ENCODE results near the gene RARRES1.

The RARRES1 gene, protein sequence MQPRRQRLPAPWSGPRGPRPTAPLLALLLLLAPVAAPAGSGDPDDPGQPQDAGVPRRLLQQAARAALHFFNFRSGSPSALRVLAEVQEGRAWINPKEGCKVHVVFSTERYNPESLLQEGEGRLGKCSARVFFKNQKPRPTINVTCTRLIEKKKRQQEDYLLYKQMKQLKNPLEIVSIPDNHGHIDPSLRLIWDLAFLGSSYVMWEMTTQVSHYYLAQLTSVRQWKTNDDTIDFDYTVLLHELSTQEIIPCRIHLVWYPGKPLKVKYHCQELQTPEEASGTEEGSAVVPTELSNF

DNA sequence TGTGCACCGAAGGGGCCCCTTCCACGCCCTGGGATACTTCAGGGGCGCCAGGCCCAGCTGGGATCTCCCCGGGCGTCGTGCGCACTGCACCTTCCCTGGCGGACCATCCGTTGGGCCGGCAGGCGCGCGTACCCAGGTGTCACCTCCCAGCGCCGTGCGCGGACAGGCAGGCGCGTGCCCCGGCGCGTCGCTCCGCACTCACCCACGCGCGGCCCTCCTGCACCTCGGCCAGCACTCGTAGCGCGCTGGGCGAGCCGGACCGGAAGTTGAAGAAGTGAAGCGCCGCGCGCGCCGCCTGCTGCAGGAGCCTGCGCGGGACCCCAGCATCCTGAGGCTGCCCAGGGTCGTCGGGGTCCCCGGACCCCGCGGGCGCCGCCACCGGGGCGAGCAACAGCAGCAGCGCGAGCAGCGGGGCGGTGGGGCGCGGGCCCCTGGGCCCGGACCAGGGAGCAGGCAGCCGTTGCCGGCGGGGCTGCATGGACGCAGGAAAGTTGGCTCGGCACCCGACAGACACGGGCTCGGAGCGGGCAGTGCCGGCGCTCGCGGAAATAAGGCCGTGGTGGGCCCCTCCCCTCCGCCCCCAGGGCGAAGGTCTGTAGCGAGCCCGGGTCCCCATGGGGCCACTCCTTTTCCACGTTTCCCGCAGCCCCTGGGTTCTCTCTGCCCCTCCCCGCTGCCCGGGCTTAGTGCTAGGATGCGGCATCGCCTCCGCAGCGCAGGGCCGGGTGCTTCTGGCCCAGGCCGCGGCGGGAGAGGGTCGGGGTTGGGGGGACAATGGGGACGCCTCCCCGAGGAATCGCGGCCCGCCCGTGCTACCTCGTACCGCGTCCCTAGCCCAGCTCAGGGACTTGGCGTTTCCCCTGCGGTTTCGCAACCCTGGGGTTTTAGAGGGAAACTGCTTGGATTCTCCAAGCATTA, at the start of gene RARRES1:
Gene RARRES1 (minus strand): TSS at position 520 of the 918 bp plus-strand sequence. CDS start 42 bp downstream, at position 478.
- peak in 2 of 3 donors; percentile 9 to 28 for DNase-seq (ENCODE audit: low read depth in 2 of 3, low spot score in 1 of 3)

DNA sequence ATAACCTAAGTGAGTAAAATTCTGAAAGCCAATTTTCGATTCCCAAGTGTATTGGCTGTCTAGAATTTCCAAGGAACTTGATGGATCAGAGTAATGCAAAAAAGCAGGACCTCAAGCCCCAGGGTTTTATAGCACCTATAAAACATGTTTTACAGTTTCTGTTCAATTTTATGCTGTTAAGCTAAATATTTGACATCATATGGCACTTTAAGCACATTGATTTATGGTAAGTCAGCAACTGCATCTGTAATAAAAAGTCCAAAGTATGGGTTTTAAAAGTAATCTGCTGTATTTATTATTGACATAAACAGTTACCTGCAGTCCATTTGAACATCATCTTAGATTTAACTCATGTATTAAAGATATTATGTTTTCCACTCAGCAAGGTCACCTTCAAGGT, 49.6 kb upstream of the RARRES1 start:
- no peak for DNase-seq (ENCODE audit: low read depth in 2 of 3, low spot score in 1 of 3)

DNA sequence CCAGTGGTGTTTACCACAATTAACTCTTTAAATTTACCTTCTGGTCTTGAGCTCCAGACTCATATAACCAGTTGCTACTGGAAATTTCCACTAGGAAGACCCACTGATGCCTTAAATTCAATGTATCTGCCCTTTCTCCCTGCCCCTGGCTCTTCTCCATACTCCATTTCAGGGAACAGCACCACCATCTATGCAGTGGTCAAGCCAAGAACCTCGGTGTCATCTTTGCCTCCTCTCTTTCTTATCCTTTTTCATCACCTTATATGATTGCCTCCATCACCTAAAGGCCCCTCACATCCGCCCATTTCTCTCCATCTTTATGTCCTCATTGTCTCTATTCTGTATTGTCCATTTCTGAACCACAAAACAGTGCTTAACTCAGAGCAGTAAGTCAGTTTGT, 48.9 kb upstream of the RARRES1 start:
- no peak for DNase-seq (ENCODE audit: low read depth in 2 of 3, low spot score in 1 of 3)

DNA sequence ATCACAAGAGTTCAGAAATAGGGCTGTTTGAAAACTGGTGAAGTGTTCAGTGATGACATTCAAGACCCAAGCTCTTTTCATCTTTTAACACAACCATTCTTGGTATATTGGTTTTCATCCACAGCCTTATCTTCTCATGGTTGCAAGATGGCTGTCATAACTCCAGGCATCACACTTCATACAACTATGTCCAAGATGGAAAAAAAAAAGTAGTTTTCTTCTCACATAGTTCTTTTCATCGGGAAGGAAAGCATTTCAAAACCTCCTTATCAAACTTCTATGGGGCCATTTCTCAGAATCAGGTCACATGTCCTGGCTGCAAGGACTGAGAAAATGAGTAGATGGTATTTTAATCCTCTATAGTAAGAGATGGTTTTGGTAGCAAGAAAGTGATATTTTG, 48.5 kb upstream of the RARRES1 start:
- DNase-seq (ENCODE audit: low read depth in 2 of 3, low spot score in 1 of 3), result no peak

DNA sequence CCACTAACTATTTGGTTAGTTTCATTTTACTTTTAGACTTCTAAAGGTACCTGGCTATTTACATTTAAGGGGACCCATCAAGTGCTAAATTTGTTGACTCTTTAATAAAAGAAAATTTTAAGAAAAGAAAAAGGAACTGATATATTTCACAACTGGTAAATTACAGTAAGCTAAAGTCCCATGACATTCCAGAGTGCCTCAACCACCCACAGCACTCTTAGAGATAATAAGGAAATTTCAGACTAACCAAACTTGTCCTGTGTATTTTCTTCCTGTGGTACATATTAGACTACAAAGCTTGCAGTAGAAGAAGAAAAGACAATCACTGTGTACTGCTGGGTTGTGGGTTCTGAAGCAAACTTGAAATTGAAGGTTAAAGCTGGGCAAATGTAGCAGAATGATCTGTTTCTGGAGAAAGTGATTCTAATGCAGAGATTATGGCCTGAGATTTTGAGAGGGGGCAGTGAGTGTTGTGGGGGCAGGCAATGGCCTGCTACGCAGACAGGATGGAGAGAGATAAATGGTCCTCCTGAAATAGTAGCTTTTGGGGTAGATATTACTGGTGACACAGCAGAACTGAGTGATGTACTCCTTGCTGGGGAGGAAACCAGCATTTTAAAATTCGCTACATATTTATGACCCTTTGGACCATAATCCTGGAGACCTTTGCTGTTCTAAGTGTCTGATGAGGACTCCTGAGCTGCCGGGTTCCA, 45.1 kb upstream of the RARRES1 start:
- no peak for DNase-seq (ENCODE audit: low read depth in 2 of 3, low spot score in 1 of 3)

DNA sequence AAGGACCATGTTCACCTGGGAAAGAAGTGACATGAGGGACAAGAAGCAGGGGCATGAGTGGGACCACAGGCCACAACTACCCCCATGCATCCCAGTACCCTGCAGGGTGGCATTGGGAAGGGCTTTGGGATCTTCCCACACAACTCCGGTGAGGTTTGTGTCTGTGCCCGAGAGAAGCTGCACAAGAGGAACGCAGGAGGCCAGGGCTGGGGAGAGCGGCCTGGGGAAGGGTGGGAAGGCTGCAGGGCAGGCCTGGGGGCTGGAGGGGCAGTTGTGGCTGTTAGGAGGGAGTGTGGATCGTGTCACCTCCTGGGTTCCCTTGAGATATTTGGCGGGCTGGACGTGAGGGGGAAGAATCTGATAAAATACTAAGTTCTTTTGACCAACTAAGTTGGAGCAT, 44.3 kb upstream of the RARRES1 start:
- DNase-seq (ENCODE audit: low read depth in 2 of 3, low spot score in 1 of 3), result no peak

DNA sequence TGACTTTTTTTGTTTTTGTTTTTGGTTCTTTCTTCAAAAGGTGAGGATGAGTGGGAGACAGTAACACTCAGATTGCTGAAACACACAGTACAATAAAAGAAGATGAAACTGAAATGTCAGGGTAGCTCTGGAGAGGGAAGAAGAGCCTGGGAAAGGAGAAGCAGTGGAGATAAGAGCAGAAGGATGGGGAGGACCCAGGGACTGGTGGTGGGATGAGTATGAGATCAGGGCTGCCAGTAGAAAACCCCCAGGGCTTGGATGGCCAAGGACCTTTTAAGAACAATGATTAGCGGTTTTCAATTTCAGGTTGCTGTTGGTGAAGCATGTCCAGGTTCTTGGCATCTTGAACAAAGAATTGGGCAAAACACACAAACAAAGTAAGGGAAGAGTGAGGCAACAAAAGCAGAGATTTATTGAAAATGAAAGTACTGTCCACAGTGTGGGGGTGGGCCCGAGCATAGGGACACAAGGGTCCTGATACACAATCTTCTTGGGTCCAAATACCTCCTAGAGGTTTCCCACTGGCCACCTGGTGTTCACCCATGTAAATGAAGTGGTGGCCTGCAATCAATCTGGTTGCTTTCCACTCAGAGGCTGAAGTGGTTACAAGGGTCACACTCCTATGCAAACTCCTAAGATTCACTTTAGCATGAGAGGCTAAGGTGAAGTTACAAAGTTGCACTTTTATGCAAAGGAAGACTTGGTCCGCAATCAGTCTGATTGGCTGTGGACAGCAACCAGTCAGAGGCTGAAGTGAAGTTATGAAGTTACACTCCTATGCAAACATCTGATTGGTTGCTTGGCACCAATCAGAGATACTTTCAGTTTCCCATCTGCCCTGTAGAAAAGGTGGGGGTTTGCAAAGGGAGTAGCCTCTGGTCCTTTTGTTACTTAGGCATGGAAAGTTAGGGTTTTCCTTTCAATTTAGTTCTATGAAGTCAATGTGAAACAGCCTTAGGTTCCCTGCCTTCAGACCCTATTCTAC, 43.5 kb upstream of the RARRES1 start:
- DNase-seq (ENCODE audit: low read depth in 2 of 3, low spot score in 1 of 3), result no peak

DNA sequence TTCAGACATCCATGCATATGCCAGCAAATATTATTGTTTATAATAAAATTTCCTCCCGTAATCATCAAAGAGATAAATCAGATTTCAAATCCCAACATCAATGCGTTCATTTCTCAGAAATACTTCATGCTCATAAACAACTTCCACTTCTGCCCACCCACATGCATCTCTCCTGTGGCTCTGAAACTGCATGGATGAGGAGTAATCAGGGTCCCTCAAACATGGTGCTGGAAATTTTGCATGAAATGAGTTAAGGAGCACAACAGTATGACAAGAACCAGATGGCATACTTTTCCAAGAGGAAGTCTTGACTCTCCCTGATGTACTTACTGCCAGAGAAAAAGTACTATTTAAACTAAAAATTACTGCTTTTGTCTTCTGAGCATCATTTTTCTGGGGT, 42.7 kb upstream of the RARRES1 start:
- no peak for DNase-seq (ENCODE audit: low read depth in 2 of 3, low spot score in 1 of 3)

DNA sequence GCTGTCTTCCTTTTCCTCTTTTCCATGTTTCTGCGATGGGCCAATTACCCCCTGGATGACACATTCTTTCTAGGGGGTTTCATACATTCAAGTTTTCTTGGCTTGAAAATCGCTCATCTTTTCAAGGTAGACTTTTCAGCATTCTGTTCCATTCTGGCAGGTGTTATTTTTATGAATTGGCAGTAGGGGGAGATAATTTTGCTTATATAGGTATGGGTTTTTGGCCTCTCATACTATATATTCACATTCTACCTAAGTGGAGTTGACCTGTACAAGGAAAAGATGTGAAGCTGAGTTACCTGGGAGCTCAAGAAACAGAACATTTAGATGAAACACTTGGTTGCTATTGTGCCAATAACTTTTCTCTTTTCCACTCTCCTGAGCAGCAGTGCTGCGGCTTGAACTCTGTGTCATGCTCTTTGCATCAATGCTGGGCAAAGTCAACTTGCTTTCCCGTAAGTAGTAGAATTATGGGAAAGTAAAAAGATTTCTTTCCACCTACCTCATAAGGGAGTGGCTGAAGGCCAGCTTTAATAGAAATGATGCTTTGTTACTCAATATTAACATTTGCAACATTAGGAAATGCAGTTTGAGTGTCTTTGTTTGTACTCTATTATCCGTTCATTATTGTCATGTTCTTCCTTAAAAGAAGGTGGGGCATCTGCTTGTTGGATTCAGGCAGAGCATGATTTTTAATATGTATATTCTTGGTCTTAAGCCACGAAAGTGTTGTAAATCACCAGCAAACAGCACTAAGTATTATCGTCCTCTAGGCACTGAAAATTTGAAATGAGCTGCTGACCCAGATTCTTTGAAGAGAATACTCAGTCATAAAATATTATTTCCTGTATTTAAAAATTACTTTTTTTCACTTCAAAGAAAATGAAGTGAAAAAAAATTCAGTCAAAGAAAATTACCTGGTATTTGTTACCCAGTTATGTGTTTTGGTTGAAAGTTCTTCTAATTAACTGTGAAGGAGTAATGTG, 41.9 kb upstream of the RARRES1 start:
- DNase-seq (ENCODE audit: low read depth in 2 of 3, low spot score in 1 of 3), result no peak

DNA sequence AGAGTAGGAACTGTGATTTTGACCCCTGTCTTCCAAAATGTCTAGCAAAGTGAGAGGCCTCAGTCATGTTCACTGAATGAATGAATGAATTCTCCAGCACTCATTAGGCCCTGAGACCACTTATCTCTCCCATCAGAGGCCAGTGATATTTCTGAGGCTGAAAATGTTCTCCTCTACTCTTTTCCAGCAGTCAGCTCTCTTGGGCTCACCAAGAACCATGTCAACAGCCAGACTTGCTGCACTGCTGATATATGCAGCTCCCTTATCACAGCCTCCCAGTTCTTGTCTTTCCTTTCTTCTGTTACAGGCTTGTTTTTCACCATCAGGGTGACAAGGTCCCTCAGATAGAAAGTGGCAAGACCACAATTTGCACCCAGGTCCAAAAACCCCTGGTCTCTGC, 40.9 kb upstream of the RARRES1 start:
- no peak for DNase-seq (ENCODE audit: low read depth in 2 of 3, low spot score in 1 of 3)

DNA sequence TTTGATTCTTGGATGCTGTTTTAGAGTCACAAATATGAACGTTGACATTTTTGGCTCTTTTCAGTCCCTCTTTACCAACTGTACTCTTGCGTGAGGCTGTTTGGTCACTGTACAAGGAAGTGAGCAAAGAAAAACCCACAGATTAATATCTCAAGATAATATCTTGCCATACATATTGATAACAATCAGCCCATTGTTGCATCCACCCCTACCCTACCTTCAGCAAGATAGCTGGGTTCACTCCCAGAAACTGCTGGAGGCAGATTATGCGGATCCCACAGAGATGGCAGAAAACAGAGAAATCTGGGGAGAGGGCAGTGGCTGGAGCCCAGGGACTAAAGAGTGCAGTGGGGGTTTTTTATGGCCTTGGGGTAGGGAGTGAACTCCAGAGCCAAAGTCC, 39.7 kb upstream of the RARRES1 start:
- DNase-seq (ENCODE audit: low read depth in 2 of 3, low spot score in 1 of 3), result no peak

DNA sequence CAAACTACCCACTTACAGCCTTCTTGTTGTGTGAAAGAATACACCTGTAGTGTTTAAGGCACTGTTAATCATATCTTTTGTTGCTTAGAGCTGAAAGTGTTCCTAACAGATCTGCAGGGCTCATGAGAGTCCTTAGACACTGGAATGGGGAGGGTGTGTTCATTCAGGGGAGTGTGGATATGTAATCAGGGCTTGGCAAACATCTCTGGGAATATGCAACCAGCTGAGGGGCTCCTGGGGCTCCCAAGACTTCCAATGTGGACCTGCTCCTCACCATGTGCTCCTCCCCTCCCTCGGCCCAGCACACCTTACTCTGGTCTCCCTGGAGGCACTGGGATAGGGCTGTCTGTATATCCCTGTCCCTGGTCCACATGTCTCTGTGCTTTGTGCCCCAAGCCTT, 39.3 kb upstream of the RARRES1 start:
- DNase-seq (ENCODE audit: low read depth in 2 of 3, low spot score in 1 of 3), result no peak

DNA sequence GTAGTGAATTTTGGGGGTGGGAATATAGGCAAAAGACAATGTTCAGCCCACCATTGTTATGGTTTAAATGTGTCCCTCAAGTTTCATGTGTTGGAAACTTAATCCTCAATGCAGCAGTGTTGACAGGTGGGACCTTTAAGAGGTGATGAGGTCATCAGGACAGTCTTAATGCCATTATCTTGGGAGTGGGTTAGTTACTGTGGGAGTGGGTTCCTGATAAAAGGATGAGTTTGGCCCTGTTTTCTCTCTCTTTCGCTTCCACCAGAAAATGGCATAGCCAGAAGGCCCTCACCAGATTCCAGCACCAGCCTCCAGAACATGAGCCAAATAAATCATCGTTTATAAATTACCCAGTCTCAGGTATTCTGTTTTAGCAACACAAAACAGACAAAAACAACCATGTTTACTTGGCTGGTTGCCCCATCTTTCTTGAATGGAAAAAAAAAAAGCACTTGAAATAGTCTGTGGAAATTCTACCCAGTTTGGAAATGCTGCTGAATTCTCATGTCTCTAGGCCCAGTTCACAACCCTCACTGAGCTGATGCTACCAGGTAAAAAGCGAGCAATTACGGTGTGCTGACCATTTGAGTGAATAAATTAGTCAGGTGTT, 38.6 kb upstream of the RARRES1 start:
- no peak for DNase-seq (ENCODE audit: low read depth in 2 of 3, low spot score in 1 of 3)

DNA sequence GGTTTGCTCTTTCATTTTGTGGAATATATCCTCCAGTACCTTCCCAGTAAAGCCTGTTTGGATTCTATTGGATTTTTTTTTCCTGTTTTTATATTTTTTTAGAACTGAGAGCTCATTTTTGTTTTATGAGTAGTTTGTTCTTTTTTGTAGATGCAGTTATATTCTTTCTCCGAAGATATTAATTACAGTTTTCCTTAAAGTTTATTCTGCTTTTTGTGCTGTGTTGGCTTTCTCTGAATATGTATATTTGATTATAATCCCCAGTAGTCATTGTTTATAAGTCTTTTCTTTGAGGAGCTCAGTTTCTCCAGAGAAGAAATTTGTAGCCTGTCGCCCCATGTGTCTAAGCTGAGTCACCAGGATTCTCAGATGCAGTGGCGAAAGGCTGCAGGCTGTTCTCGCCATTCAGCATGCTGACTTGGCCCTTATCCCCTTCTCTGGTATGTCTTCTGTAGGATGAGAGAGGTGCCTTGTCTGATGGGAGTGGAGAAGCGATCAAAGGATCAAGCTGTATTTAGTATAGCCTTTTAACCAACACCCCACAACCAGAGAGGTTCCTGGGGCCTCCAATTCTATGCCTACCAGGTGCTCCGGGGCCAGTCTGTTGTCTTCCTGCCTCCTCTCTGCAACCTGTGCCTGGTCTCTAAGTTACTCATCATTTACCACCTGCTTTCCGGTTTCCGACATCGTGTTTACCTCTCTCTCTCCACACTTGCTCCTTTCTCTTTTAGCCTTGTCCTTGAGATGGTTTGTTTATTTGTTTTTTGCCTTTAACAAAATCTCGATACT, 37.9 kb upstream of the RARRES1 start:
- DNase-seq (ENCODE audit: low read depth in 2 of 3, low spot score in 1 of 3), result no peak

DNA sequence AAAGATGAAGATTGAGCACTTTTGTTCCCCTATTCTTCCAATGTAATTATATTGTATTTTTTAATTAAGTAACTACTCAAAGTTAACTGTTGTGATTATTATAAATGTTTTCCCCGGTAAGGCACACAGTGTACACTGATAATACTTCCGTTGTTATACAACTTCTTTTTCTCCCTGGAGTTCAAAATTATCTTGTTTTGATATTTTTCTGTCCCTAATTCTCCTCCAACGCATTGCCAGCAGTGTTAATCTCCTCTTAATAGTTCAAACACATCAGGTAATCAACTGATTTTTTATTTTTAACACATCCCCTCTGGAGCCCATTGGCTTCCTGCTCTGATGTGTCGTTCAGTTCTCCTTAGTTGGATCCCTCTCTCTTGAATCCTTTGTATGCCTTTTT, 37.3 kb upstream of the RARRES1 start:
- DNase-seq (ENCODE audit: low read depth in 2 of 3, low spot score in 1 of 3), result no peak

DNA sequence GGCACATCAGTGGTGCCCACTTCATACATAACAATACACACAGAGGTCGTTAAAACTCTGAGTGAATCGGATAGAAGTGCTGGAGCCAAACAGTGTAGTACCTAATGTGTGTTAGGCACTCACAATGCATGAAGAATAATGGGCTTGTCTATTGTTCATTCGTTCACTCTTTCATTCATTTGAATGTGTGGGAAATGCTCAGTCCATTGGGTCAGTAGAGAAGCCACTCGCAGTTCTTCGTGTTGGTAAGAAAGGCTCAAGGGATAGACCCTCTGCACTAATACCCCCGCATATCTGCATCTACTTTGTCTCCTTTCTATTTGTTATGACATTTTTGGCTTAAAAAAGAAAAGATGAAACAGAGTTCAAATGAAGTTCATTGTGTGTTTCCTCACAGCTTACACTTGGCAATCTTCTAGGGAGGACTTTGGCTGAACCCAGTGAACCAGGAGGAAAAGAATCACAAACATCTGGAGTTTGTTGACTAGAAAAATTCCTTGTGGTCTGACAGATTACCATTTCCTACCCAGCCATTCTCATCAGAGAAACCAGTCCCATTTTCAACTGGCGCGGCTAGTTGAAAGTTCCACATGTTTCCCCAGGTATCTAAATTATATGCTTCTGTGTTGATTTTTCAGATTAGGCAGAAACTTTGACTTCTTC, 36.8 kb upstream of the RARRES1 start:
- no peak for DNase-seq (ENCODE audit: low read depth in 2 of 3, low spot score in 1 of 3)

DNA sequence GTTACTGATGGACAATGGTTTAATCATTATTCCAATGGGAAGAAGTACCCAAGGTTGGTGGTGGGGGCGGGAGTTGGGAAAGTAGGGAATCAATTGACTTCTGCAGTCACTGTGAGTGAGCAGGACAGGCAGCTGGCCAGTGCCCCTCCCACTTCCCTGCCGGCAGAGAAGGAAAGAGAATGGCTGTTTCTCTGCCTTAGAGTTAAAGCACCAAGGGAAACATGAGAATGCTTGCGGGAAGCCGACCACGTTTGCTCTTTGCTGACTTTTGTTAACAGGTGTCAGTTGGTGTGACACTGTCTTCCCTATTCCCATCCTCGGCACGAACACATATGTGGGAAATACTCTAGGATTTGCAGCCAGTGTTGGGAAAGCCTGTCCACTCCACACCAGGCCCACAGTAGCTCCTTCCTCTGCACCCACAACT, 36.1 kb upstream of the RARRES1 start:
- no peak for DNase-seq (ENCODE audit: low read depth in 2 of 3, low spot score in 1 of 3)

DNA sequence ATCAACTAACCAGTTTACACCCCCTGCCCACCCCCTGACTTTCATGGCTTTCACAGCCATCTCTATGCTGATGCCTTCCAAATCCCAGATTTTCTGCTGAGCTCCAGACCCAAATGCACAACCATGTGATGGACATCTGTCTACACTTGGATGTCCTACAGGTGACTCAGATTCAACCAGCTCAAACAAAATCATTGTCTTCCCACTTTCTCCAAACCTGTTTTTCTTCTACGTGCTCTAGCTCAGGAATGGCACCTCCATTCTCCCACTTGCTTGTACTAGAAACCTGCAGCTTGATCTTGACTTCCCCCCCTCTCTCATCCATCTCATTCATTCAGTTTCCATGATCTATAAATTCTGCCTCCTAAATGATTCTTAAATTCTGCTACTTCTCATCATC, 34.1 kb upstream of the RARRES1 start:
- DNase-seq (ENCODE audit: low read depth in 2 of 3, low spot score in 1 of 3), result no peak

Measured in stimulated activated CD4-positive, alpha-beta T cell treated with anti-CD3 and anti-CD28 coated beads, Interleukin-12 subunit alpha, Interleukin-12 subunit beta, amount 100 ng/mL, for 48 hours (primary cell).